T-helper 1 cell (primary cell): ENCODE measurements around the gene C1orf87.
"Not testable (repeated sequence)": the region's sequence is repeated elsewhere in the genome, so short reads cannot be mapped to it uniquely, and the experiment has no call there.

ENCODE experiments used
- DNase-seq, 5 donors: peaks; one replicate each; pipeline ENCODE4 v3.0.0-alpha.2; 2012 to 2020

Gene C1orf87

DNA sequence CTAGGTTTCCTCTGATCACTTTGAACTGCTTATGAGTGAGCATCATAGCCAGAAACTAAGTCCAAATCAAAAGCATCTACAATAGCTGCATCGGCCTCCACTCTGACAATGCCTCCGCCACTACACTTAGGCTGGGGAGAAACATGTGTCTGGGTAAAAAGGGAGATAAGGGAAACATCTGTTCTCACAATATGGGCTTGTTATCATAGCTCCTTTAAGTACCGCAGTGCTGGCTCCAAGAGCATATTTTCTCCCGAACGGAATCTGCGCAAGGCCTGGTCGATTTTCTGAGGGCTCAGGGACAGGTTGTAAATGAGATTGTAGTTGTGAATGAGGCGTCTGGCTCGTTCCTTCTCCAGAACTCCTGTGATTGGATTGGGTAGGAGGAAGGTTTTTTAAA, 83.1 kb downstream of the C1orf87 start:
- no peak for DNase-seq

DNA sequence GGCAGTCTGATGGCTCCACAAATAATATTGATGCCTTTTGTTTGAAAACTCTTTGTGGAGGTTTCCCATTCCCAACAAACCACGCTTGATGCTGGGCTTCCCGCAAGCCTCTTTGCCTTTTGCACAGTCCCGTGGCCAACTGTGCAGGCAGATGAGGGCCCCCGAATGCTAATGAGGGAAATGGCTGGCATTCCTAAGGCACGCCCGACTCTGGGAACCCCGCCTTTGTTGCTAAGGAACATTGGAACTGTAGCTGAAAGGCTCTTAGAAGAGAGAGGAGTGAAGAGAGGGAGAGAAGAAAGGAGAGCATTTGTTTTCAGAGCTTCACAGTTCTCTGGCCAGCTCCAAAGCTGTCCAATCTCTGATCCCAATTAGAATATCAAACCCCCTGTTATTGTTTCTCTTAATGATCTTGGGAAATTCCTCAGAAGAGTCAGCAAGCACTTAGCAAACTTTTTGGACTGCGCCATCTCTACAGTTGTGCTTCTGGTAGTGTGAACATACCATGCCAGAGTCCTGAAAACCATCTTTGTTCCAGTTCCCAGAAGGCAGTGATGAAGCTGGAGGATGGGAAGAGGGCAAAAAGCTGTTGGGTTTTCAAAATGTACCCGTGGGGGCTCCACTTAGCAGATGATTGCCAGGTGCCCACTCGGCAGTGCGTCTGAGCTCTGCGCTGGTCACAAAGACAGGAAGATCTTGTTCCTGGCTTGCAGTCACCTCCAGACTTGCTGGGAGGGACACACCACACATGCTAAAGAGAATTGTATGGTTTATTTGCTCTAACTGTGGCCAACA, 86.9 kb downstream of the C1orf87 start:
- DNase-seq = no peak

DNA sequence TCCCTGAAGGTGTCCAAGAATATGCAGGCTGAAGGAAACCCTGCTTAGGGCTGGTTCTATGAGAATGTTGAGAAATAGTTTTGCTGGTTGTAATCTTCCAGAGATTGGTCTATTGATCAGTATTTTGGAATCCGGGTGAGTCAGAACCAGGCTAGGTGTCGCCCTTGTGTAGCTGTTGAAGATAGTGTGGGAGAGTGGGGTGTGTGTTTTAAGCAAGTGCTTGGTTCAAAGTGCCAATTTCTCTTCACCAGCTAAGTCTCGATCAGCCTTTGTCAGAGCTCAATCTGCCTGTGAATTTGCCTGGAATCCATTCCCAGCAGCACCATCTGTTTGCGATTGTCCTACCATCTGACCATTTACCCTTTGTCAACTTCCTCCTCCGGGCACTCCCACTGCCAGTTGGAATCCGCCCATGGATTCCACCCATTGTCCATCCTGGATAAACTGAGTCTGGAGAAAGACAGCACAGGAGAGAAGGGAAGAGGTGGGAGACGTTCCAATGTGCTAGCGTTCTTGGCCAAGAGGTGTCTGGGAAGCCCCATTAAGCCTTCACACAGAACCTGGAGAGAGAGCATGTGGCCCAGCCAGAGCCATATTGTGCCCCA, 87.6 kb downstream of the C1orf87 start:
- no peak for DNase-seq

DNA sequence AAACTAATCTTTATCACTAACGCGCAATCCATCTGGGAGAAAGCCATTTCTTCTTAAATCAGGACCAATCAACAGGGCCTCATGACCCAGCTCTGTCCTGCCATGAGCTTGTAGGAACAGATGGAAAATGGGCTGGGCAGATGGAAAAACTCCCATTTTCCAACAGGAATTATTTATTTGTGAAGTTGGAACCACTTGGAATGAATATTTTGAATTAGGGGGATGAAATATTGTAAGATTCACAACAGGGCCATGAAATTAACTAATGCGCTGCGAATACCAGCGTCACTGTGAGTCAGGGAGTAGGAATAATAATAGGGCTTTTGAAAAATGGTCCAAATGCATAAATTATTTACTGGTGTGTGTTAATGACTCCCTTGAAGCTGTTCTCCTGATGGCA, 93.9 kb downstream of the C1orf87 start:
- no peak for DNase-seq

DNA sequence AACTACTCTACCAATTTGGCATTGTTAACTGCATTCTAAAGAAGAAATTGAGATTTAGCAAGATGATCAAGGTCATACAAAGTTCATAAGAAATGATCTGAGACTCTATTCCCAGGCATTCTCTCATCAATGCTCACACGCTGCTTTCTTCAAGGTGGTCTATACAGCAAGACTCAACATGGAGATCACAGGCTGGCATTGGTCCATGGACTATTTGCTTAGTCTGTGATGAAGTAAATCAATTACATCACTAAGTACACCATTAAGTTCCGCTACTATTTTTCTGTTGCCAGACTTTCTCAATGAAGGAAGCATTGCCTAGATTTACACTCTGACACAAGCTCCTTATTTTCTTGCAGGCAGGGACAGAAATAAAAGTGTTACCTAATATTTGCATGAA, 95.1 kb downstream of the C1orf87 start:
- DNase-seq = no peak

DNA sequence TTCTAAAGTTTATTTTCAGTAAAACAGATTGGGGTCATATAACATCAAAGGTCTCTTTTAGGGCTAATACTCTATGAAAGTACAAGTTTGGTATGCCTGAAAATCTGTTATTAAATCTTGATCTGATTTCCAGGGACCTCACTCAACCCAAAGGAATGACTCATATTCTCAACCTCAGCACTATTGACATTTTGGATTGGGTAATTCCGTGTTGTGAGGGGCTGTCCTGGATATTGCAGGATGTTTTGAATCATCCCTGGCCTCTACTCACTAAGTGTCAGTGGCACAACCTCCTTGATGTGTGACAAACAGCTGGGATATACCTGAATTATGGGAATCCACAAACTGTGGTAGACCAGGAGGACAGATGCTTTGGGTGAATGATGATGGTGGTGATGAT, 95.5 kb downstream of the C1orf87 start:
- no peak for DNase-seq

DNA sequence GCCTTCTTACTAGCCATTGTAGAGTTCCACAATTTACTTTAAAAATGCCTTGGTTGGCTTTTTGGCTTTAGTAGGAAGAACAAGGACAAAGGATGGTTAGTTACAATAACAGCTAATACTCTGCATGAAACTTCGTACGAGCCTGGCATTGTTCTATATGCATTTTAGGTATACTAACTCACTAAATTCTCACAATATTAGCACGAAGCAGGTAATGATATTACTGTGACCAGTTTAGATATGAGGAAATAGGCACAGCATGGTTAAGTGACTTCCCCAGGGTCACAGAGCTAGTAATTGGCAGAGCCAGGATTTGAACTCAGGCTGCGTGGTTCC, 96.5 kb downstream of the C1orf87 start:
- DNase-seq = no peak

DNA sequence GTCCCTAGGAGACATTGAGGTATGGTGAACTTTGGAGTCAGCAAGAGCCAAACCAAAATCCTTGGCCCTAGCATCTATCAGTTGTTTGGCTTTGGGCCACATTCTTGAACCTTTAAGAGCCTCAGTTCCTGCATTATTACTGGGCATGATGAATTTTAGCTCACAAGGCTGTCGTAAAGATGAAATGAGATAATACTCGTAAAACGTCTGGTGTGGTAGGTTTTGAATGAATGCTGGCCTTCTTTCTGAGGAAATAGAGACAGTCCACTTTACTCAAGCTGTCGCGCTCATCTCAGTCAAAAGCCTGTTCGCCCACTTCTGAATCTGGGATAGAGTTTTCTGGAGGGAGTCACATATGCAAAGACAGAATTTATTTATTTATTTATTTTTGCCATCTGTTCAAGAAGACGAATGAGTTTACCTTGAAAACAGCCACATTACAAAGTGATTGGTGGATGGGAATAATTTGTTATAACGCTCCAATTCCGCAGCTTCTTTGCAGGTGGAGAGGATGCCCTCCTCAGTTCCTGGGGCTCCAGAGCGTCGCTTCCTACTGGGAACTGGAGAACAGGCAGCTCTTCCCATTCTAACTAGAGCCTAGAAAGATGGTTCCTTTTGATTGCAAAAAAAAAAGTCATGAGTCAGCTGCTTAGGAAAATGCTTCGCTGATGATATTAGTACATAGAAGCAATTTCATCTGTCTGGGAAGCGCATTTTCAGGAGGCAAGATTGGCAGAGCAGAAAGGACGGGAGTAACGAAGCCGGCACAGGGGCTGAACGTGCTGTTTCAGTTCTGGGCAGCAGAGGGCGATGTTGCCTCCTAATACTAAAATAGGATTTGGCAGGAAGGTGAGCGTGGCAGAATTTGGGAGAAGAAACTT, 97.1 kb downstream of the C1orf87 start:
- DNase-seq = peak in 2 of 5 donors; percentile 14 to 34

DNA sequence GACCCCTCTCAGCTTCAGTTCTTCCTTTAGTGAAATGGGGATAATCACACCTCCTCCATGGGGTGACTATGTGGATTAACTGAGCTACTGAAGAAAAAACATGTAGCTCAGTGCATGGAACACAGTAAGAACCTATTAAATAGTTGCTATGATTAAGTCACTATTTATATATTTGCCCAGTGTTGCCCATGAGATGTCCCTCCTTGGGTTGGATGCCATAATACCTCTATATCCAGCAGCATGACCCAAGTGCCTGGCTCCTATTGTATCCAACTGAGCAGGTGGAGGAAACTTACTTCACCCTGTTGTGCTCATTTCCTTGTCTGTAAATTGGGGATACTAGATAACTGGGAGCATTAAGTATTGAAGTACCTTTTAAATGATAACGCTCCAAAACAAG, 99.9 kb downstream of the C1orf87 start:
- DNase-seq = no peak

DNA sequence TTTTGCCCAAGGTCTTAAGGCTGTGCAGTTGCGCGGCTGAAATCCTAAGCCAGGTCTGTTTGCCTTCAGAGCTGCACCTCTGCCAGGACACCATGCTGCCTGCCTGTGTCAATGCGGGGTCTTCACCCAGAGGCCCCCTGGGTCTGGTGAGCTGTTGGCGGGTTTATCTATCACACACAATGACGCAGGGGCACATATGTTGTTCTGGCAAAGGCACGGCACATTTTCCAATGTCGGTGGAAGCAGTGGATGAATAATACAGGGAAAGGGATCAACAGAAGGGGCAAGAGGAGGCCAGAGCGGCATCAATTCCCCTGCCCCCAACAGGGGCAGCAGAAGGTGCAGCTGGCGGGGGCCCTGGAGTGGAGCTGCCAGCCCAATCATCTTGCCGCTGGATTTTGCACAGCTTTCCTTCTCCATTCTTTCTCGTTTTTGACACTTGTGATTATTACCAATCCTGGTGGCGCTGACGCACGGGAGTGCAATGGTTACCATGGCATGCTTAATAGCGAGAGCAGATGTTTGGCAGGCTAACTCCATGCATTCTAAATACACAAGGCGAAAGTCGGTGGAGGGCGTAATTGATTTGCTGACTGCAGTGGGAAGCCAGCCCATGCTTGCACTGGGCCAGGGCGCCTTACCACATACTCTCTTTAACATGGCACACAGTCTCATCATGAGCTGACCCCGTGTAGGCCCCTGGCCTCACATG, 101.2 kb downstream of the C1orf87 start:
- DNase-seq = no peak

DNA sequence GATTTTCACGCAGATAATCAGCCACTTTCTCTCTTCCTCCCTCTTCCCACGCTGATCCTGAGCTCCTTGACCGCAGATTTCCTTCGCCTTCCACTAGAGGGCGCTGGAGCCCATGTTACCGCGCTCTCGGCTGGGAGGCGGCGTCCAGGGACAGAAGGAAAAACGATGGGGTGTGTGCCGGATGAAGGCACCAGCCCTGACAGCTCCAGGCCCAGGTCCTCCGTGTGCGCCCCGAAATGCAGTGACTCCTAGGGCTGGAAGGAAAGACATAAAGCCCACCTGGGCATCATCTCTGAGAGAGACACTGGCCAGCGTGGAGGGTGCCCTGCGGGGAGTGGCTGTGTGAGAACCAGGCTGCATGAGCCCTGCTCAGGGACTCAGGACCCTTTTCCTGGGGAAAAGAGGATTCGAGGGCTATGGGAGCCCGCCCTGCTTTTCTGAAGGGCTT, 102.1 kb downstream of the C1orf87 start:
- DNase-seq = peak in 3 of 5 donors; percentile 8 to 21 (median 10)

DNA sequence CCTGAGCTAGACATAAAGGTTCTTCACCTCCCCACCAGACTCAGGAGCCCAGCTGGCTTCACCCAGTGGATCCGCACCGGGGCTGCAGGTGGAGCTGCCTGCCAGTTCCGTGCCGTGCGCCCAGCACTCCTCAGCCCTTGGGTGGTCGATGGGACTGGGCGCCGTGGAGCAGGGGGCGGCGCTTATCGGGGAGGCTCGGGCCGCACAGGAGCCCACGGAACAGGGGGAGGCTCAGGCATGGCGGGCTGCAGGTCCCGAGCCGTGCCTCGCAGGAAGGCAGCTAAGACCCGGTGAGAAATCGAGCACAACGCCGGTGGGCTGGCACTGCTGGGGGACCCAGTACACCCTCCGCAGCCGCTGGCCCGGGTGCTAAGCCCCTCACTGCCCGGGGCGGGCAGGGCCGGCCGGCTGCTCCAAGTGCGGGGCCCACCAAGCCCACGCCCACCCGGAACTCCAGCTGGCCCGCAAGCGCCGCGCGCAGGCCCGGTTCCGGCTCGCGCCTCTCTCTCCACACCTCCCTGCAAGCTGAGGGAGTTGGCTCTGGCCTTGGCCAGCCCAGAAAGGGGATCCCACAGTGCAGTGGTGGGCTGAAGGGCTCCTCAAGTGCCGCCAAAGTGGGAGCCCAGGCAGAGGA, 103.9 kb downstream of the C1orf87 start:
- not testable (repeated sequence) for DNase-seq

DNA sequence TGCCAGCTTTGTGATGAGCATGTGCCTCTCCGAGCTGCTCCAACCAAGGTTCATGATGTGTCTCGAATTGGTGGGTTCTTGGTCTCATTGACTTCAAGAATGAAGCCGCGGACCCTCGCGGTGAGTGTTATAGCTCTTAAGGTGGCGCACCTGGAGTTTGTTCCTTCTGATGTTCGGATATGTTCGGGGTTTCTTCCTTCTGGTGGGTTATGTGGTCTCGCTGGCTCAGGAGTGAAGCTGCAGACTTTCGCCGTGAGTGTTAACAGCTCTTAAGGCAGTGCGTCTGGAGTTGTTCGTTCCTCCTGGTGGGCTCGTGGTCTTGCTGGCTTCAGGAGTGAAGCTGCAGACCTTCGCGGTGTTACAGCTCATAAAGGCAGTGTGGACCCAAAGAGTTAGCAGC, 104.8 kb downstream of the C1orf87 start:
- DNase-seq = not testable (repeated sequence)

DNA sequence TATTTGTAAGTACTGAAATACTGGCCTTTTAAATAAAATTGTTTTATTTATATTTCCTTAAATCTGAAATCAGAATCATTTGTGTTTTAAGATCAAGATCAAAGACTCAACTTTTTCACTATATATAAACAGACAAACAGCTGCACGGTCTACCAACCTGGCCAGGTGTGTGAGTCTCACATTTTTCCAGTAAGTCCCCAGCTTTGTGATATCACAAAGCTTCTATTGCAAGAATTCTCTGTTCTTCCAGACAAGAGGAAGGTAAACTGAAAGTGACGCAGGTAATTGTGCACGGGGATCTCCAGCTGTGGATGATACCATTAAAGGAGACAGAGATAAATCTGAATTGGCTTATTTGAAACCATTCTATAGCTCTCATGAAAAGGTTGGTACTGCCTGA, 105.8 kb downstream of the C1orf87 start:
- DNase-seq = no peak

DNA sequence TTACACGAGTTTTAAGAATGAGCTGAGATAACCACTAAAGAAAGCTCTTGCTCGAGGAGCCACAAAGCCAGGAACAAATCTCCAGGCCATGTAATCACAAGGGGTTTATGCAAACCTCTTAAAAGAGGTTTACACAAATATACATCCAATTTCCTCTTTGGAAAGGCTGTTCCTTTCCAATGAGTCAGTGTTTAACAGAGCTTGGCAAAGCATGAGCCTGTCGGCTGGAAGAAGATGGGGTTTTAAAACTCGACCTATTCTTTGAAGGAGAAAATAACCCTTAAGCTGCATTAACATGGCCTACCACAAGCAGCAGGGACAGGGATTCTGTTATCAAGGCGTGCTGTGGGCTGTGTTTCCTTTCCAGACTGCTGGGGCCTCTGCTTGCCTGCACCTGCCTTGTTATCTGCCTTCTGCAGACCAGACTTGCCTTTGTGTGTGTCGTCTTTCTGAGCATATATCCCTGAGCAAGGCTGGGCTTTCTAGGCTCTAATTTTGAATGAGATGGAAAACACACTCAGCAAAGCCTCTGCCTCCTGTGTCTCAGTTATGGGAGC, 106.4 kb downstream of the C1orf87 start:
- no peak for DNase-seq

DNA sequence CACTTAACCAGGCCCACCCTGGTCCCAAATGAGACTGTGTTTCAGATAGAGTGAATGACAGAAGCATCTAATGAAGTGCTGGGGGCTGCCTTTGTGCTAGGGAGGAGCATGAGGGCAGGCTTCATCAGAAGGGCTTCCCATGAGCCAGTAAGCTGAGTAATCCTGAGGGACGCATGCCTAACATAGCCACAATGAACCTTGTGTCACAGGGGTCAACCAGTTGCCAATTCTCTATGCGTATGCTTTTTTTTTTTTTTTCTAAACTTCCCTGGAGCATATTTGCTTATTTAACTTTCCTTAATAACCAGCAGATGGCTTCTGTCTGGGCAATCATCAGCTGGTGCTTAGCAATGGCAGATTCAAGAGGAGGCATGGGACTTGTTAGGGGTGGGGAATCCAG, 121.5 kb downstream of the C1orf87 start:
- no peak for DNase-seq

DNA sequence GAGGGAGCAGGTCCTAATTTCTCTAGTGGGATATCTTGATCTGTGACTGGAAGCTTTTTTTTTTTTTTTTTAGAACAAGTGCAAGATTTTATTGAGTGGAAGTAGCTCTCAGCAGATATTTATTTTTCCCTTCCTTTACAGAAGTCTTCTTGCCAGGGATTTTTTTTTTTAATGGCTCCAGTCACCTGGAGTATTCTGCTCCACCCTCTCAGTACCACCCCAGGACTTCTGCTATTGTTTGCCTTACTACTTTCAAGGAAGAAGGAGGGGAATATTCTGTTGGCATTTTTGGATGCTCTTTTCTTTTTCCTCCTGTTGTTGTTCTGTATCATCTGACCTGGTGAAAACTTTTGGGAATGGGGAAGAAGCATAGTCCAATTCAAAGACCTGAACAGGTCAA, 123.9 kb downstream of the C1orf87 start:
- DNase-seq = no peak

DNA sequence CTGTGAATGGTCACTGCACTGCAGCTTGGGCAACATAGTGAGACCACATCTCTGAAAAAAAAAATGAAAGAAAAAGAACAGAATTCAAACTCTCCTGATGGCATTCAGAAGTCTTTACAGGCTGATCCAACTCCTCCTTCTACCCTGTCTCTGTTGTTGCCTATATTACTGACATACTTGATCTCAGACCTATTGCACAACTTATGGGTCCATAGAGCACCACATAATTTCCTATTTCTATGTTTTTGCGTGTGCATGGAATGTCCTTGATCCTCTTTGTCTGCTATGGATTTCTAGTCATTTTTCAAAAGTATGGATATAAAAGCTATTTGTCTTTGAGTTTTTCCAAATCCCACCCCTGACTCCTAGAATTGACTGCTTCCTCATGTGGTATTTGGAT, 124.6 kb downstream of the C1orf87 start:
- no peak for DNase-seq

DNA sequence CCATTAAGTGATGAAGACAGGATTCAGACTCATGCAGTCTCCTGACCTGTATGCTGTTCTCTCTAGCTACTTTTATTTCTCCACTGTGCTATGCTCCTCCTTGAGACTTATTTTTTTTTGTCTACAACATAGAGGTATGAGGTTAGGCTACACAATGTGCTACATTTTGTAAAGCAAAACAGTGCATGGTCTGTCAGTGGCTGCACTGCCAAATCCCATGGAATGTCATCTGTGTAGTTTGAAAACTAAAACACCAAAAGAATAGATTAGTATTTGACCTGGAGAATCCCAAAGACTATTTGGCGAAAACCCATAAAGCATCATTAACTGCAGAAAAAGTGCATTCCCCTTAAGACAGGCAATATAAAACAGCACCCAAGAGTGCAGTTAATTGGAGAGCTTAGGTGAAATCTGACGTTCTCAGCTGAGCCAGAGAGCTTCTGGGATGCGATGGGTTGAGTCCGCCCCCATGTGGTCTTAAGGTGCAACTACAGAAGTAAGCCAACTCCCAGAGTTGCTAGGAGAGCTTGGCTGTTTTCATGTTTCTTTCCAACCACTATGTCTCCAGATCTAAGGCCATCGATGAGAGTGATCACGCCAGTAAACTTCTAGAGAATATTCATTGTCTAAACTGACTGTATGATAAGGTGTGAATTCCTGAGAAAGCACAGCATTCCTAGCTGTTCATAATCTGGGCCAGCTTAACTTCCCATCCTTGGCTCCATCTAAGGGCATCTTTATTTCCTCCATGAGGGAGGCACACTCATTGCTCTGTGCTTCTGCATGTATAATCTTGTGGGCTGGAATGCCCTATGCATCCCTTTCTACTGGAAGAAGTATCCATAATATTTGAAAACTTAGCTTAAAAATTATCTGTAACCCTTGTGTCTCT, 126.3 kb downstream of the C1orf87 start:
- peak in 4 of 5 donors; percentile 16 to 48 (median 26) for DNase-seq

DNA sequence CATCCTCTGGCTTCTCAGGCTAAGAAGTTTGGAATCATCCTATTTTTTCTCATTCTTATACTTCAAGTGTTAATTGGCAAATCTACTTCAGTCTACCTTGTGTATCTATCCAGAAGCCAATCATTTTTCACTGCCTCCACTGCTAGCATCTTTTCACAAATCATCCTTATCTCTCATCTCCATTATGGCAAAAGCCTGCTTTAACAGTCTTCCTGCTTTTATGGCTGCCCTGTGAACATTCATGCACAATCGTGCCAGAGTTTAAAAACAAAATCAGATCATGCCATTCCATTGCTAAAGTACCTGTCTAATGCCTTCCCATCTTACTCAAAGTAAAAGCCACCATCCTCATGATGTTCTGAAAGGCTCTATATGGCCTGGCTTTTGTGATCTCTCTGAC, 127.8 kb downstream of the C1orf87 start:
- no peak for DNase-seq
